Measurements from ENCODE around the gene S1PR4. TPM values are rescaled to one million over a fixed set of nuclear protein-coding genes. Genes with fewer than 3 reads are reported as not detected.

Gene S1PR4
- total RNA-seq, 1 experiment from 2014 or later, result not detected

DNA sequence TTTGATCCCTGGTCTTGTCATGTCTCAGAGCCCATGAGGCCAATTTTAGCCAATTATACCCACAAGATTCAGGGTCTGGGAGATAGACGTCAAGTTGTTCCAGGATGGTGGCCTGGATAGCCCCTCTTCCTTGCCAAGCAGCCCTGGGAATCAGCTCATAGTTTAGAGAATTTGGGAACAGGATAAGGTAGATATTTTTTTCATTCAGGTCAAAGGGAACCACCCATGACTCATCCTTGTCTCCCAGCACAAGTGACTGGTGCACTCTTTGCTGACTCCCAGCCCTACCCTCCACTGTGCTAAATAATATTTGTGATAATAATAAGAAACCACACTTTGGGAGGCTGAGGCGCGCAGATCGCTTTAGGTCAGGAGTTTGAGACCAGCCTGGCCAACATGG, 17.1 kb upstream of the S1PR4 start:
- no peaks in the 10 kb centered on the region for H3K27me3 ChIP-seq (replicated peaks; ENCODE audit: control insufficient read depth, insufficient read depth, low read length)
- CTCF ChIA-PET, result interaction anchor here (1.6 kb wide), 1 partner anchor 32 kb away, joined by 5 read pairs; no protein-coding TSS in a partner anchor
- no peaks in the 10 kb centered on the region for H3K9me3 ChIP-seq
- DNase-seq, result no peak
- no peaks in the 10 kb centered on the region for H3K36me3 Mint-ChIP-seq (ENCODE audit: insufficient read depth, unreplicated experiment)
- no peaks in the 10 kb centered on the region for H3K36me3 ChIP-seq (ENCODE audit: control insufficient read depth, insufficient read depth, low read length)
- H3K4me1 ChIP-seq, result no peaks in the 10 kb centered on the region
- H3K27ac Mint-ChIP-seq (ENCODE audit: unreplicated experiment), result no peak overlapping the region
- no TSS peak for BruUV-seq (replicated peaks)
- no peaks in the 10 kb centered on the region for H3K4me1 Mint-ChIP-seq (ENCODE audit: low read depth, unreplicated experiment)
- TF ChIP-seq, protein P1, sequence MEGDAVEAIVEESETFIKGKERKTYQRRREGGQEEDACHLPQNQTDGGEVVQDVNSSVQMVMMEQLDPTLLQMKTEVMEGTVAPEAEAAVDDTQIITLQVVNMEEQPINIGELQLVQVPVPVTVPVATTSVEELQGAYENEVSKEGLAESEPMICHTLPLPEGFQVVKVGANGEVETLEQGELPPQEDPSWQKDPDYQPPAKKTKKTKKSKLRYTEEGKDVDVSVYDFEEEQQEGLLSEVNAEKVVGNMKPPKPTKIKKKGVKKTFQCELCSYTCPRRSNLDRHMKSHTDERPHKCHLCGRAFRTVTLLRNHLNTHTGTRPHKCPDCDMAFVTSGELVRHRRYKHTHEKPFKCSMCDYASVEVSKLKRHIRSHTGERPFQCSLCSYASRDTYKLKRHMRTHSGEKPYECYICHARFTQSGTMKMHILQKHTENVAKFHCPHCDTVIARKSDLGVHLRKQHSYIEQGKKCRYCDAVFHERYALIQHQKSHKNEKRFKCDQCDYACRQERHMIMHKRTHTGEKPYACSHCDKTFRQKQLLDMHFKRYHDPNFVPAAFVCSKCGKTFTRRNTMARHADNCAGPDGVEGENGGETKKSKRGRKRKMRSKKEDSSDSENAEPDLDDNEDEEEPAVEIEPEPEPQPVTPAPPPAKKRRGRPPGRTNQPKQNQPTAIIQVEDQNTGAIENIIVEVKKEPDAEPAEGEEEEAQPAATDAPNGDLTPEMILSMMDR (IDR thresholded peaks at IDR 0.05; ENCODE audit: insufficient read depth in 1 of 2, low read depth in 1 of 2, low read length in 1 of 2, severe bottlenecking in 1 of 2, unreplicated experiment in 1 of 2), result no peak
- H3K27me3 Mint-ChIP-seq (ENCODE audit: insufficient read depth, unreplicated experiment), result no peaks in the 10 kb centered on the region
- no peak overlapping the region for H3K4me3 ChIP-seq (ENCODE audit: low read depth, low read length)
- POLR2A ChIA-PET, result no interaction called here
- no peak overlapping the region for H3K4me3 Mint-ChIP-seq (ENCODE audit: unreplicated experiment)
- peaks cover 9% of the 10 kb centered on the region for H3K9me3 Mint-ChIP-seq (ENCODE audit: unreplicated experiment)
- intact Hi-C loops (cut with micrococcal nuclease; ENCODE audit: unreplicated experiment), result no loop called here

DNA sequence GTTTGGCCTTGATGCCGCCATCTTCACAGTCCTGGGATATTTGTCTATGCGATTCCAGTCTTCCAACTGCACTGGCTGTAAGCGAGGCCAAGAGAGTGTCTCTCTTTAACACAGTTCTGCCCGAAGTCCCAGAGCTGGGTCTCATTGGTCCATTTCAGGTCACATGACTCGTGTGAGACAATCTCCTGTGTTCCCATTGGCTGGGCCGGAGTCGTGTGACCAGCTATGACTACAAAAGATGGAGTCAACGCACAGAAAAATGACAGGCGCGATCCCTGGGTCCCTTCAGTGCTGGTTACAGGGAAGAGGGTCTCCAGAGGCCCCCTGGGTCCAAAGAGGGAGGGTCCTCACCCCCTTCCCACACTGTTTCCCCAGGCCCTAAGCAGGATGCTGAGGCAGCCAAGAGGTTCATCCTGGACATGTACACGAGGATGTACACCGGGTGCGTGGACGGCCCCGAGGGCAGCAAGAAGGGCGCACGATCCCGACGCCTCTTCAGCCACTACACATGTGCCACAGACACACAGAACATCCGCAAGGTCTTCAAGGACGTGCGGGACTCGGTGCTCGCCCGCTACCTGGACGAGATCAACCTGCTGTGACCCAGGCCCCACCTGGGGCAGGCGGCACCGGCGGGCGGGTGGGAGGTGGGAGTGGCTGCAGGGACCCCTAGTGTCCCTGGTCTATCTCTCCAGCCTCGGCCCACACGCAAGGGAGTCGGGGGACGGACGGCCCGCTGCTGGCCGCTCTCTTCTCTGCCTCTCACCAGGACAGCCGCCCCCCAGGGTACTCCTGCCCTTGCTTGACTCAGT, 15.9 kb upstream of the S1PR4 start:
- no peaks in the 10 kb centered on the region for H3K36me3 Mint-ChIP-seq (ENCODE audit: insufficient read depth, unreplicated experiment)
- no peaks in the 10 kb centered on the region for H3K27me3 Mint-ChIP-seq (ENCODE audit: insufficient read depth, unreplicated experiment)
- H3K27ac Mint-ChIP-seq (ENCODE audit: unreplicated experiment), result no peak overlapping the region
- no peaks in the 10 kb centered on the region for H3K4me1 ChIP-seq
- ChIA-PET CTCF (interaction anchor here (0.6 to 1.6 kb wide), 5 partner anchors 16 to 210 kb away, joined by 3 to 5 read pairs (median 3); no protein-coding TSS in a partner anchor), POLR2A (no interaction called here)
- BruUV-seq (replicated peaks), result no TSS peak
- no peaks in the 10 kb centered on the region for H3K9me3 ChIP-seq
- H3K4me3 ChIP-seq (ENCODE audit: low read depth, low read length), result no peak overlapping the region
- no peaks in the 10 kb centered on the region for H3K4me1 Mint-ChIP-seq (ENCODE audit: low read depth, unreplicated experiment)
- no peaks in the 10 kb centered on the region for H3K36me3 ChIP-seq (ENCODE audit: control insufficient read depth, insufficient read depth, low read length)
- peak overlapping the region; percentile 22 for H3K4me3 Mint-ChIP-seq (ENCODE audit: unreplicated experiment)
- H3K9me3 Mint-ChIP-seq (ENCODE audit: unreplicated experiment), result peaks cover 9% of the 10 kb centered on the region
- no peak for DNase-seq
- TF ChIP-seq, protein P1 (IDR thresholded peaks at IDR 0.05; ENCODE audit: insufficient read depth in 1 of 2, low read depth in 1 of 2, low read length in 1 of 2, severe bottlenecking in 1 of 2, unreplicated experiment in 1 of 2), result no peak
- H3K27me3 ChIP-seq (replicated peaks; ENCODE audit: control insufficient read depth, insufficient read depth, low read length), result no peaks in the 10 kb centered on the region
- intact Hi-C loops (cut with micrococcal nuclease; ENCODE audit: unreplicated experiment), result loop anchor here (1.0 kb wide), 2 partner anchors 33 to 200 kb away; no protein-coding TSS in a partner anchor

DNA sequence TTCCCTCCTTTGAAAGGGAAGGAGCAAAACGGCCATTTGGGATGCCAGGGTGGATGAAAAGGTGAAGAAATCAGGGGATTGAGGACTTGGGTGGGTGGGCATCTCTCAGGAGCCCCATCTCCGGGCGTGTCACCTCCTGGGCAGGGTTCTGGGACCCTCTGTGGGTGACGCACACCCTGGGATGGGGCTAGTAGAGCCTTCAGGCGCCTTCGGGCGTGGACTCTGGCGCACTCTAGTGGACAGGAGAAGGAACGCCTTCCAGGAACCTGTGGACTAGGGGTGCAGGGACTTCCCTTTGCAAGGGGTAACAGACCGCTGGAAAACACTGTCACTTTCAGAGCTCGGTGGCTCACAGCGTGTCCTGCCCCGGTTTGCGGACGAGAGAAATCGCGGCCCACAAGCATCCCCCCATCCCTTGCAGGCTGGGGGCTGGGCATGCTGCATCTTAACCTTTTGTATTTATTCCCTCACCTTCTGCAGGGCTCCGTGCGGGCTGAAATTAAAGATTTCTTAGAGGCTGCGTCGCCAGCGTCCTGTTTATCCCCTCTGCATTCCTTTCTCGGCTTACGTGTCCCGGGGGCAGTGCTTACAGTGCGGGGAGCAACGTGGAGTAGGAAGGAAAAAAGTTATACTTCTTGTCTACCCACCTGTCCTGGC, 15.2 kb upstream of the S1PR4 start:
- no peaks in the 10 kb centered on the region for H3K4me1 Mint-ChIP-seq (ENCODE audit: low read depth, unreplicated experiment)
- no peaks in the 10 kb centered on the region for H3K36me3 Mint-ChIP-seq (ENCODE audit: insufficient read depth, unreplicated experiment)
- H3K27ac Mint-ChIP-seq (ENCODE audit: unreplicated experiment), result no peak overlapping the region
- POLR2A ChIA-PET, result no interaction called here
- CTCF ChIA-PET, result interaction anchor here (0.6 to 1.2 kb wide), 5 partner anchors 34 to 213 kb away, joined by 3 to 8 read pairs (median 4); no protein-coding TSS in a partner anchor
- H3K4me1 ChIP-seq, result no peaks in the 10 kb centered on the region
- no peaks in the 10 kb centered on the region for H3K27me3 Mint-ChIP-seq (ENCODE audit: insufficient read depth, unreplicated experiment)
- H3K9me3 ChIP-seq, result no peaks in the 10 kb centered on the region
- H3K4me3 Mint-ChIP-seq (ENCODE audit: unreplicated experiment), result peak overlapping the region; percentile 22
- TF ChIP-seq, protein P1 (IDR thresholded peaks at IDR 0.05; ENCODE audit: insufficient read depth in 1 of 2, low read depth in 1 of 2, low read length in 1 of 2, severe bottlenecking in 1 of 2, unreplicated experiment in 1 of 2), result peak; percentile 83 to 93
- DNase-seq, result peak; percentile 62 to 75
- peak overlapping the region; percentile 17; the same call in 1 of the 2 replicates for H3K4me3 ChIP-seq (ENCODE audit: low read depth, low read length)
- intact Hi-C loops (cut with micrococcal nuclease; ENCODE audit: unreplicated experiment), result loop anchor here (1.0 kb wide), 2 partner anchors 34 to 201 kb away; no protein-coding TSS in a partner anchor
- no peaks in the 10 kb centered on the region for H3K36me3 ChIP-seq (ENCODE audit: control insufficient read depth, insufficient read depth, low read length)
- BruUV-seq (replicated peaks), result no TSS peak
- H3K27me3 ChIP-seq (replicated peaks; ENCODE audit: control insufficient read depth, insufficient read depth, low read length), result no peaks in the 10 kb centered on the region
- H3K9me3 Mint-ChIP-seq (ENCODE audit: unreplicated experiment), result peaks cover 9% of the 10 kb centered on the region
